OCI-LY1 (cell line): ENCODE measurements around the gene BMAL2.

Experiments
- H2AFZ ChIP-seq: fragments of 200-600 bp; sonication (generic), shearing (Covaris generic); 2 replicates; pipeline ENCODE4 v1.6.0; 2014; ENCODE audit warnings: antibody characterized with exemption, mild to moderate bottlenecking, low read length
- H3F3A ChIP-seq: fragments of 200-600 bp; sonication (generic), shearing (Covaris generic); 2 replicates; pipeline ENCODE4 v1.6.0; 2014; ENCODE audit warnings: mild to moderate bottlenecking, antibody characterized with exemption, low read length, moderate library complexity; ENCODE audit not compliant: insufficient read depth
- H3K27ac ChIP-seq: fragments of 200-600 bp; sonication (generic); 2 replicates; pipeline ENCODE4 v1.5.1; 2014; ENCODE audit warnings: low read length, mixed run types, mild to moderate bottlenecking, low read depth; ENCODE audit not compliant: poor library complexity, severe bottlenecking
- H3K27me3 ChIP-seq: fragments of 200-600 bp; sonication (generic); 2 replicates; pipeline ENCODE4 v1.6.0; 2014; ENCODE audit warnings: antibody characterized with exemption, mild to moderate bottlenecking, low read length, moderate library complexity; ENCODE audit not compliant: insufficient read depth
- H3K36me3 ChIP-seq: fragments of 200-600 bp; sonication (generic); 2 replicates; pipeline ENCODE4 v1.6.1; 2014; ENCODE audit warnings: mild to moderate bottlenecking, antibody characterized with exemption, low read length, moderate library complexity, mixed read lengths; ENCODE audit not compliant: insufficient read depth
- H3K4me1 ChIP-seq: fragments of 200-600 bp; sonication (generic); 2 replicates; pipeline ENCODE4 v1.5.1; 2014; ENCODE audit warnings: mild to moderate bottlenecking, low read length, moderate library complexity; ENCODE audit not compliant: insufficient read depth, severe bottlenecking
- H3K4me2 ChIP-seq: fragments of 200-600 bp; sonication (generic), shearing (Covaris generic); 2 replicates; pipeline ENCODE4 v1.6.1; 2014; ENCODE audit warnings: low read length
- H3K4me3 ChIP-seq: fragments of 200-600 bp; sonication (generic); 2 replicates; pipeline ENCODE4 v1.5.1; 2014; ENCODE audit warnings: low read length, low read depth, mild to moderate bottlenecking, mixed read lengths; ENCODE audit not compliant: poor library complexity, severe bottlenecking
- H3K79me2 ChIP-seq: fragments of 200-600 bp; shearing (Covaris generic); 2 replicates; pipeline ENCODE4 v1.6.1; 2016; ENCODE audit warnings: mixed run types, low read length, mixed read lengths; ENCODE audit not compliant: insufficient read depth
- H3K9ac ChIP-seq: fragments of 200-600 bp; sonication (generic), shearing (Covaris generic); 2 replicates; pipeline ENCODE4 v1.6.1; 2014; ENCODE audit warnings: mild to moderate bottlenecking, low read length, mixed read lengths
- H3K9me2 ChIP-seq: fragments of 200-600 bp; sonication (generic), shearing (Covaris generic); 2 replicates; pipeline ENCODE4 v1.6.1; 2014; ENCODE audit warnings: low read depth, mild to moderate bottlenecking, low read length, mixed read lengths
- H3K9me3 ChIP-seq: fragments of 200-600 bp; shearing (Covaris generic); 2 replicates; pipeline ENCODE4 v1.6.1; 2014; ENCODE audit warnings: low read length, mixed read lengths
- H4K20me1 ChIP-seq: fragments of 200-600 bp; sonication (generic), shearing (Covaris generic); 2 replicates; pipeline ENCODE4 v1.6.0; 2016; ENCODE audit warnings: mild to moderate bottlenecking, low read length; ENCODE audit not compliant: insufficient read depth
- CTCF ChIP-seq: fragments of 200-600 bp; sonication (generic), shearing (Covaris generic); IDR thresholded peaks from 2 replicates; pipeline ENCODE4 v1.5.1; 2017; ENCODE audit warnings: mild to moderate bottlenecking, antibody characterized with exemption, low read length, moderate library complexity, mixed read lengths
- EZH2 ChIP-seq: fragments of 200-600 bp; sonication (generic), shearing (Covaris generic); IDR thresholded peaks from 2 replicates; pipeline ENCODE4 v1.8.0; 2017; ENCODE audit warnings: borderline replicate concordance, mixed run types, mild to moderate bottlenecking, antibody characterized with exemption, low read length, moderate library complexity, mixed read lengths

The BMAL2 gene

GRCh38 chr12:27342536-27342935 is 9.9 kb downstream of the BMAL2 start:
- H3K9me3 ChIP-seq: no peaks in the 10 kb centered on the region
- H3K27ac ChIP-seq: no peak overlapping the region
- no peaks in the 10 kb centered on the region for H3K36me3 ChIP-seq
- H3K9me2 ChIP-seq: no peaks in the 10 kb centered on the region
- no peak overlapping the region for H3K9ac ChIP-seq
- H3K79me2 ChIP-seq: no peaks in the 10 kb centered on the region
- H3F3A ChIP-seq: no peaks in the 10 kb centered on the region
- H4K20me1 ChIP-seq: no peaks in the 10 kb centered on the region
- no peaks in the 10 kb centered on the region; the same call in 1 of the 2 replicates for H3K27me3 ChIP-seq
- no peak overlapping the region for H3K4me2 ChIP-seq
- H3K4me1 ChIP-seq: no peaks in the 10 kb centered on the region
- no peak overlapping the region for H3K4me3 ChIP-seq
- TF ChIP-seq EZH2 (no peak), CTCF (no peak)
- H2AFZ ChIP-seq: no peak overlapping the region

GRCh38 chr12:27343255-27344000 is 10.8 kb downstream of the BMAL2 start:
- Histone ChIP-seq H3K4me2 (no peak overlapping the region), H3K36me3 (no peaks in the 10 kb centered on the region), H3K9me2 (no peaks in the 10 kb centered on the region), H3K79me2 (no peaks in the 10 kb centered on the region), H3K9me3 (no peaks in the 10 kb centered on the region), H3K4me1 (no peaks in the 10 kb centered on the region), H3K4me3 (no peak overlapping the region), H3K27ac (no peak overlapping the region), H3K27me3 (no peaks in the 10 kb centered on the region; the same call in 1 of the 2 replicates), H3K9ac (no peak overlapping the region), H4K20me1 (no peaks in the 10 kb centered on the region), H3F3A (no peaks in the 10 kb centered on the region), H2AFZ (no peak overlapping the region)
- TF ChIP-seq CTCF: no peak
- TF ChIP-seq EZH2: no peak

GRCh38 chr12:27344246-27344645 is 11.6 kb downstream of the BMAL2 start:
- H4K20me1 ChIP-seq: no peaks in the 10 kb centered on the region
- H2AFZ ChIP-seq: no peak overlapping the region
- H3K4me2 ChIP-seq: no peak overlapping the region
- H3K36me3 ChIP-seq: no peaks in the 10 kb centered on the region
- no peaks in the 10 kb centered on the region for H3K79me2 ChIP-seq
- no peaks in the 10 kb centered on the region for H3K9me2 ChIP-seq
- H3F3A ChIP-seq: no peaks in the 10 kb centered on the region
- H3K9ac ChIP-seq: no peak overlapping the region
- TF ChIP-seq EZH2 (no peak), CTCF (no peak)
- H3K9me3 ChIP-seq: no peaks in the 10 kb centered on the region
- H3K4me1 ChIP-seq: no peaks in the 10 kb centered on the region
- no peak overlapping the region for H3K27ac ChIP-seq
- H3K4me3 ChIP-seq: no peak overlapping the region
- no peaks in the 10 kb centered on the region; the same call in 1 of the 2 replicates for H3K27me3 ChIP-seq
